GM19467 (cell line): ENCODE data around the gene TRIM41.
A peak's percentile ranks its signal among the peaks of the same experiment; 100 is the strongest.
"Not testable (repeated sequence)": the region's sequence is repeated elsewhere in the genome, so short reads cannot be mapped to it uniquely, and the experiment has no call there.

Experiments used
- ATAC-seq: cut with Tn5 transposase; IDR thresholded peaks from one replicate; pipeline ENCODE4 v1.9.1; 2021; ENCODE audit warnings: mild to moderate bottlenecking, moderate library complexity; ENCODE audit not compliant: unreplicated experiment

TRIM41 gene

DNA sequence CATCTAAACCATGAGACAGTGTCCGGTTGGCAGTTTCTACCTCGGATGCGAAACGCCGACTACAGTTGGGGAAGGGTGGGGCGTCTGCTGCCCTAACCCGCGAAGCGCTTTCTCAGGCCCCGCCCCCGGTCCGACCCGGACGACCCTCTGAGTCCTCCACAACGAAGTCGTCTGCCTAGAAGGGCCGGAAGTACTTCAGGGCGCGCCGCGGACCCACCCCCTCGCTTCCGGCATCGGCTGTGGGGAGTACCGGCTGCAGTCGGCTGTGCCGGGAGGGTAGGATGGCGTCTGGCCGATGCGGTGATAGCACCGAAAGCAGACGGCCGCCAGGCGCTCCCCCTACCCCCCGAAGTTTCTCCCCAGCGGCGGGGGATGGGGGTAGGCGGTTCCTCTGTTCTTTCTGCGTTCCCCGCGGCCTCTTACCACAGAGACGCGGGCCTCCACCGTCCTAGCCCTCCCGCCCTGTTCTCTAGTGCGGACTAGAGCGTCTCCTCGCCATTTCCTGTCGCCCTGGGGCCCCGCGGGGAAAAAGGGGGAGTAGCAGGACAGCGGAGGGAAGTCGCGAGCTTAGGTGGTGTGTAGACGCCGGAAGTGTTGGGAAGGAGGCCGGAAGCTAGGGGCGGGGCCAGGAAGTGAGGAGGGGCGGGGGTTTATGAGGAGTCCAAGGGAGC is at the start of gene TRIM41:
TRIM41 (plus strand) TSS at position 224 of the 671 bp plus-strand sequence. CDS start 719 bp downstream, outside the sequence.
- peak; percentile 62 for ATAC-seq

DNA sequence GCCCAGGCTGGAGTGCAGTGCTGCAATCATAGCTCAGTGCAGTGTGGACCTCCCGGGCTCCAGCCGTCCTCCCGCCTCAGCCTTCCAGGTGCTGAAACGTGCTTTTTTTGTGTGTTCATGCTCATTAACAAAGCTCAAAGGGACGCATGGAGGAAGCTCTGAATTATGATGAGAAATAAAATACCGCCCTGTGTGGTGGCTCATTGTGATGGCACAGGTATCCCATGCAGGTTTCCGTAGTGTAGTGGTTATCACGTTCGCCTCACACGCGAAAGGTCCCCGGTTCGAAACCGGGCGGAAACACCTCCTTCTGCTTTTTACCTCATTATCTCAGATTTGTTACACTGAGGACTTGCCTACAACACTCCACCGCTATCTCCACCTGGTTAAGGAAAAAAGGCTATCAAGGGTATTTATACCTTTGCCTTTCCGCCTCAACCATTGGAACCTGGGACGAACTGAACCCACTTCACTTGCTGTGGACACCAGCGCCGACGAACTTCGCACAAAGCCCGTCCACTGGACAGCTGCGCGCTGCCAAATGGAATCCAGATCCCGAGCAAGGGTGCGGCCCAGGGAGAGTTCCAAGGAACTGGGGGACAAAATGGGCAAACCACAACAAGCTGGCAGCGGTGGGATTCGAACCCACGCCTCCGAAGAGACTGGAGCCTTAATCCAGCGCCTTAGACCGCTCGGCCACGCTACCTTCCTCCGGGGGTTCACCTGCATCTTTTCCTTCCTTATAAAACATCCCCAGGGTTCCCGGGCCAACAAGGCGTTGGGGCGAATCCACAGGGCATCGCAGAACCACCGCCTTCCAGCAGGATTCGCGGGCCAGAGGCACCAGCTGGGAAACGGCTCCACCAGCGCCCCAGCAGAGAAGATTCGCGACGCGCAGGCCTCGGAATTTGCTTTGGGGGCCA is 49.4 kb upstream of the TRIM41 start:
- peak; percentile 52 for ATAC-seq

DNA sequence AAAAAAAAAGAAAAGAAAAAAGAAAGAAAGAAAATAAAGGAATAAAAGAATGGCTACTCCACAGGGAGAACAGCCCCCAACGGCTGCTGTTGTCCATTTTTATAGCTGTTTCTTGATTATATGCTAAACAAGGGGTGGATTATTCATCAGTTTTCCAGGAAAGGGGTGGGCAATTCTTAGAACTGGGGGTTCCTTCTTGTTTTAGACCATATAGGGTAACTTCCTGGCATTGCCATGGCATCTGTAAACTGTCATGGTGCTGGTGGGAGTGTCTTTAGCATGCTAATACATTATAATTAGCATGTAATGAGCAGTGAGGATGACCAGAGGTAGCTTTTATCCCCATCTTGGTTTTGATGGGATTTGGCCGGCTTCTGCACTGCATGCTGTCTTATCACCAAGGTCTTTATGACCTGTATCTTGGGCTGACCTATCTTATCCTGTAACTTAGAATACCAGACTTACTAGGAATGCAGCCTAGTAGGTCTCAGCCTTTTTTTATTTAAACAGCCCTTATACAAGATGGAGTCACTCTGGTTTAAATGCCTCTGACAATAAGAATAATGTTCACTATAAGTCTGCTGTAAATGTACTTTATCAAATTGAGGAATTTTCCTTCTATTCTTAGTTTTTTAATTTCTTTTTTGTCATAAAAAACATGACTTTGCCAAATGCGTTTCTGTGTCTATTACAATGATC is 46.7 kb upstream of the TRIM41 start:
- no peak for ATAC-seq

DNA sequence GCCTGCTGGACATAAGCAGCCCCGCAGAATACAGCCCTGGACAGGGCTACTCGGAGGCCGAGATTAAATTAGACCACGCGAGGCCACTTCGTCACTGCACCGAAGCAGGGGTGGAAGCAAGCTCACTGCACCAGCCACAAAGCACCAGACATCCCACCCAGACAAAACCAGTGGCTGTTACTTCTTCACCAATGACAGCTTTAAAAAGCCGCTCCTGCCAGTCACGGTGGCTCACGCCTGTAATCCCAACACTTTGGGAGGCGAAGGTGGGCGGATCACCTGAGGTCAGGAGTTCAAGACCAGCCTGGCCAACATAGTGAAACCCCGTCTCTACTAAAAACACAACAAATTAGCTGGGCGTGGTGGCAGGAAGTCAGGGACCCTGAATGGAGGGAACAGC is 45.5 kb upstream of the TRIM41 start:
- not testable (repeated sequence) for ATAC-seq

DNA sequence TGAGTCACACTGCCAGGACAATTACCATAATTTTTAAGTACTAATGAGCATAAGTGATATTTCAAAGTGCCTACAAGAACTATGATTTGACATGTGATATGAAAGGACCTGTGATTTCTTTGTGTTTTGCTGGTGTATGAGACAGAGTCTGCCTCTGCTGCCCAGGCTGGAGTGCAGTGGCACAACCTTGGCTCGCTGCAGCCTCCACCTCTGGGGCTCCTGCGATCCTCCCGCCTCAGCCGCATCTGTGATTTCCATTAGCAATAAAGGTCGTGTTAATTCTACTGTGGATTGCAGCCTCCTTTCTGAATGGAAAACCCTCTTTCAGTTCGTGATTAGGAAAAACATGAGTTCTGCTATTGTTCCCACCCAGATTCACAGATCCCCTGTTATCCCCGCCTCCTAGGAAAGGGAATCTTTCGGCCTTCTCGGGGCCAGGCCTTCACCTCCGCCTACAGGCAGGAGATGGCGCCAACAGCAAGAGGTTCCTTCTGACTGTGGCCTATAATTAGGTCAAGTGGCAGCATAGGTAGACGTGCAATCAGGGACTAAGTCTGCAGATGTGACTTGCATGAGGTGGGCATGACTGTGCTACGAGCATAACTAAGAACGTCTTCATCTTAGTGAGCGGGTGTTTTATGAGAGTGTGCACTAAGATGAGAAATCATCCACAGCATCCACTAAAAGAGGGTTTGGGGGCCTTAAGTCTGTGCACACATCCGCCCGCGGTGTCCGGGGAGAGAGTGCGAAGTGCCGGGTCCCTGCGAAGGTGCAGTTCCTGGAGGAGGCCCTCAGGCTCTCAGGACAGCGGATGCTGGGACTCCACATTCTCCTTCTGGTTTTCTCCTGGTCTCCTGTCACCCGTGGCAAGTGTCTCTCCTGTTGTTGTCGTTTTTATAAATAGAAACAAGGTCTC is 41.2 kb upstream of the TRIM41 start:
- ATAC-seq, result peak; percentile 40

DNA sequence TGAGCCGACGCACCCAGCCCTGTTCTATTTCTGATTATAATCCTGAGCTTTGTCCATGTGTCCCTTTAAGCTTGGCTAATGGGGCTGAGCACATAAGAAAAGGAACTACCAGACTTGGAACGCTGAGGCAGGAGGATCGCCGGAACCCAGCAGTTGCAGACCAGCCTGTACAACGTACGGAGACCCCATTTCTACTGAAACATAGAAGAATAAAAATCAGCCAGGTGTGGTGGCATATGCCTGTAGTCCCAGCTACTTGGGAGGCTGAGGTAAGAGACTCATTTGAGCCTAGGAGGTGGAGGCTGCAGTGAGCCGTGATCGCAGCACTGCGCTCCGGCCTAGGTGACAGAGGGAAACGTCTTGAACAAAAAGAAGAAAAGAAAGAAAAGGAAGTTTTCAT is 40.4 kb upstream of the TRIM41 start:
- ATAC-seq, result no peak

DNA sequence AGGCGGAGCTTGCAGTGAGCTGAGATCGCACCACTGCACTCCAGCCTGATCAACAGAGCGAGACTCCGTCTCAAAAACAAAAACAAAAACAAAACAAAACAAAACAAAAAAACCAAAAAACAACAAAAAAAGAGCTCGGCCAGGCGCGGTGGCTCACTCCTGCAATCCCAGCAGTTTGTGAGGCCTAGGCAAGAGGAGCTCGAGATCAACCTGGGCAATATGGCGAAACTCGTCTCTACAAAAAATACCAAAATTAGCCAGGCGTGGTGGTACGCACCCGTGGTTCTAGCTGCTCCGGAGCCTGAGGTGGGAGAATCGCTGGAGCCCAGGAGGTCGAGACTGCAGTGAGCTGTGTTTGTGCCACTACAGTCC is 38.2 kb upstream of the TRIM41 start:
- no peak for ATAC-seq

DNA sequence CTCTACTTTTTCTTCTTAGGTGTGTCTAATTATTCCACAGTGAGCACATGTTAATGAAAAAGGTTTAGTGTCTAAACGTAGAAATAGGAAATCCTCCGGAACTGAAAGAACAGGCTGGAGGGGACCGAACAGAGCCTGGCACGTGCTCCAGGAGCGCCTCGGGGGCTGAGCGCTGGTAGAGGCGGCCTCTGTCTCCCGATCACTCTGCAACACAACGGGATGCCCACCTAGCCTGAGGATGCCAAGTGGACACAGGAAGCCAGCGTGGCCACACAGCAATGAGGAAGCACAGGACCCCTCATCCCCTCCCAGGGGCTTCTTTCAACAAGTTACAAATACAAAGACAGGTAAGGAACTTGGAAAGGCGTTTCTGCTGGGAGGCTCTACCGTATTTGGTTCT is 37.5 kb upstream of the TRIM41 start:
- no peak for ATAC-seq

DNA sequence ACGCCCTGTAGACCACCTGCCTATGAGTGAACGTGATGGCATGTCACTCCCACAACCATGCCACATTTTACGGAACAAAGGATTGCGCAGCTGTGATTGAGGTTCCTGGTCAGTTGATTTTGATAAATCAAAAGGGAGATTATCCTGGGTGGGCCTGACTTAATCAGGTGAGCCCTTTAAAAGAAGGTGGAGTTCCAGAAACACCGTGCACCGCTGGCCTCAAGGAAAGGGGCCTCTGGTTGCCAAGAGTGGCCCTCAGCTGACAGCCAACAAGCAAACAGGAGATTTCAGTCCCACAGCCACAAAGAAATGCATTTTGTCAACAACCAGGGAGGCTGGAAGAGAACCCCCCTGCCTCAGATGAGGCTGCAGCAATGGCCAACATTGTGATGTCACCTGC is 37.1 kb upstream of the TRIM41 start:
- no peak for ATAC-seq

DNA sequence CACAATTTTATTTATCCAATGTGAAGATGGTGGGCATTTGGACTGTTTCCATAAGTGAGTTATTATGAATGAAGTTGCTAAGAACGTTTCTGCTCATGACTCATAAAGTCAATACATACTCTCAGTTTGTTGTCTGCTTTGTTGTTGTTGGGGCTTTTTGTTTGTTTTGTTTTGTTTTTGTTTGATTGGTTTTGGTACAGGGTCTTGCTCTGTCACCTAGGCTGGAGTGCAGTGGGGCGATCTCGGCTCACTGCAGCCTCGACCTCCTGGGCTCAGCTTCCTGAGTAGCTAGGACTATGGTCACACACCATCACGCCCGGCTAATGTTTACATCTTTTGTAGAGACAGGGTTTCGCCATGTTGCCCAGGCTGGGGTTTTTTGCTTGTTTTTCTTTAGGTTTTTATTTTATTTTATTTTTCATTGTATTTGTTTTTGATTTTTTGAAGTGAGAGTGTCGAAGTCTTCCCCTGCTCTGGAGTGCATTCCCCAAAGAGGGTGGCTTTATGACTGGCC is 36.0 kb upstream of the TRIM41 start:
- ATAC-seq, result no peak

DNA sequence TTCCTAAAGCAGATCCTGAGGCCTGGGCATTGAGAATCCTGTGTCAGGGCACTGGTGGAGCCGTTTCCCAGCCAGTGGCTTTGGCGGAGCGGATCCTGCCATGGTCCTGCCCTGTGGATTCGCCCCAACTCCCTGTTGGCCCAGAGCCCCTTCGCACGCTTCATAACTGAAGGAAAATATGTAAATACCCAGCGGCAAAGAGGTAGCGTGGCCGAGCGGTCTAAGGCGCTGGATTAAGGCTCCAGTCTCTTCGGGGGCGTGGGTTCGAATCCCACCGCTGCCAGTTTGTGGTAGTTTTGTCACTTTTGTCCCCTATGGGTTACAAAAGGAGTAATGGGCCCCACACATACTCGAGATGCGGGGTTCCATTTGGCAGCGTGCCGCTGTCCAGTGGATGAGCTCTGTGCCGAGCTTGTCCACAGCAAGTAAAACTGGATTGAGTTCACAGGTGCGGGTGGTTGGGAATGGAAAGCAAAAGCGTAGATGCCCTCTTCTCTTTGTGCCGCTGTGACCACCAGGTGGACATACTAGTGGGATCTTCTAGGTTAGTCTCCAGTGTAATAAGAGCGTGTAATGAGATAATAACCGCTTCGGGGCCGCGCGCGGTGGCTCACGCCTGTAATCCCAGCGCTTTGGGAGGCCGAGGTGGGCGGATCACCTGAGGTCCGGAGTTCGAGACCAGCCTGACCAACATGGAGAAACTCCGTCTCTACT is 35.4 kb upstream of the TRIM41 start:
- no peak for ATAC-seq

DNA sequence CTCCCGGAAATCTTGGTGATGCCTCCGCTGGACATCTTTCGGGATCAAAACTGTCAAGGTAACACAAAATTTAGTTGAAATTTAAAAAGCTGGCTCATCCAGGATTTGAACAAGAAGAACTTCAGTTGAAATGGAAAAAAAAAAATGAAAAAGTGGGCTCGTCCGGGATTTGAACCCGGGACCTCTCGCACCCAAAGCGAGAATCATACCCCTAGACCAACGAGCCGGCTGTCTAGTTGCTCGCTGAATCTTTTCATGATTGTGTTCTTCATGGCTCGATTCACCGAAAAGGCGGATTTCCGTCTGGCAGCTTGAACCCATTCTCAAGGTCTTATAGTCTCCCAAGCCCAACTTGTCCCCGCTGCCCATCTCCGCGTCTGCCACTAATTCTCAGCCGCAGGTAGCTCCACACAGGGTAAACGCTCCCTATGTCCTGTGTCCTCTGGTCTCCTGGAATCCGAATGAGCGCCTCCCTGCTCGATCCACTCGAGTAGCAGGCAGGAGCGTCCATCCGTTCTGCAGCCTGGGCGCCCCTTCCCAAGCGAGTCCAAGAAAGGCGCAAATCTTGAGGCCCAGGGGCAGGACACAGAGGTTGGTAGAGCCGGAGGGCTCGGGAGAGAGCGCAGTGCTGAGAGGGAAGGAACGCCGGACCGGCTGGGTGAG is 34.2 kb upstream of the TRIM41 start:
- no peak for ATAC-seq

DNA sequence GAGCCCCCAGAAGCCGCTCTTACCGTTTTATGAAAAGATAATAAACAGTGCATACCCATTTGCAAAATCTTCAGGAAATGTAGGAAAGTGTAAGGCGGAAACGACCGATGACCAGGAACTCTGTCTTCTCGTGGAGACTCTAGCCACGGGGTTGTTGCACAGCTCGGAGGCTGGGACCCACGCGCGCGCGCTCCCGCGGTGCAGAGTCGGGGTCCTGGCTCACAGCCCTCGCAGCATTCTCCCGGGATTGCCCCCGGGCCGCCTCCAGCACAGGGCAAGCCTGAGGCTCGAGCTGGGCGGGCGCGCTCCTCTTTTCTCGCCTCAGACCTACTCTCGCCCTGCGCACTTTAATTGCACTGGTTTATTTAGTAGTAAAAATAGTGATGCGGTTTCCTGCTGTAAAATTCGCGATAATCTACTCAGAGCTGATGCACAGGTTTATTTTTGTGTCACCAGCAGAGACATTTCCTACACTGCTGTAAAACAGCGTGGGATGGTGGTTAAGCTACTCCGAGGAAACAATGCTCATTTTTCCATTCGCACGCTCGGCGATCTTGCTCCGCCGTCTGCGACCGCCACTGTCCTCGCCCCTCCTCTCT is 33.6 kb upstream of the TRIM41 start:
- no peak for ATAC-seq

DNA sequence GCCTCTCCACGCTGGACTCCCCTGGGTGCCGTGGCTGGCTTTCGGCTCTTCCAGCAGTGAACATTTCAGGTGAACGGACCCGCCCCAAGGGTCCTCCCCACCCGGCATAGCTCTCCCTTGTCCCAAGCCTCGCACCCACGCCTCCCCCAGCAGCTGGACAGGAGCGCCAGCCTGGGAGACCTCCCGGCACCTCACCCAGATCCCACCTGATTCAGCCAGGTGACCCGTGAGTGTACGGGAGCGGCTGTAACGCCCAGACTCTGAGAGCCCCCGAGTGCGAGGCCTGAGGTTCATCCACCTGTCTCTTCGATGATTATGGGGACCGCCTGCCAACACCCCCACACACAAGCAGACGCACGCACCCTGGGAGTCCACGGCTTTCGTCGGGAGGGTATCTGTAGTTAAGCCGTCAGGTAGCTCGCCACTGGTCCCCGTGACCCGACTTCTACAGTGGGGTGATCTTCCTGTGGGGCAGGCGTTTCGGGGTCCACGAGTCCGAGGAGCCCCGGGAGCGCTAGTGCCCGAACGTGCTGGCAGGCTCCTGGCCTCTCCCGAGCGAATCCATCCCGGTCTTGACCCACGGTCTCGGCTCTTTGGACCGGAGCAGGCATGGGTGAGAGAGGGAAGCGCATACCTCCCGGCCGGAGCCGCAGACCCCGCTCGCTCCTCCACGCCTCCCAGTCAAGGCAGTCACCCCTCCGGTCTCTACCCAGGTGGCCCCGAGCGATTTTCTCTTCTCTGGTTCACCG is 32.9 kb upstream of the TRIM41 start:
- no peak for ATAC-seq

DNA sequence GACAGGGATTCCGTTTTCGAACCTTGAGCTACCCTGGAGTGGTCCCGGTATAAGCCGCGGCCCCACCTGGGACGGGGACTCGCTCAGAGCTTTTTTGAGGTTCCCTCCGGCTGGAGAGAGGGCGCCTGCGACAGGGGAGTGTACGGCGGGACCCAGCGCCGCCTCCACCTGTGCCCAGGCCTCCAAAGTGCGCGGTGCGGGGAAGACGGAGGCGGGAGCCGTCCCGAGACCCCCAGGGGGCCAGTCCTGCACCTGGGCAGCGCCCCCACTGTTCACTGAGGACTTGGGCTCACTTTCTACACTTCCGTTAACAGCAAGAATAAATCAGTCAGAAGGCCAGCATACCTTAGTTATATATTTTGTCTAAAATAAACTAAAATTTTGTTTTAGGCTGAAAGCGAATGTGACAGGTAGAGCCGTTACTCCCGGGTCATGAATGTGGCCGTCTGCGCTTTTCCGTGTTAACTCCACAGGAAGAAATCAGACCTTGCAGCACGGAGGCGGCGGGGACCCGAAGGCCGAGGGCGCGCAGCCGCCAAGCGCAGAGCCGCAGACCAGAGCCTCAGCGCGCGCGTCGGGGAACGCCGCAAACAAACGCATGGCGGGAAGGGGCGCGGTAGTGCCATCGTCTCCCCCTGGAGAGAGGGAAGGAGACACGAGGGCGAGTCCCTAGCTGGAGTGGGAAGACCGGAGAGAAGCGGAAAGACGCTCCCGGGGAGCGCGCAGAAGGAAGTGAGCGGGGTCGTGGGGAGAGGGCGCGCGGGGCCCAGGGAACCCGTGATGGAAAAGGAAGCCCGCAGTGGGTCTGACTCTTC is 32.2 kb upstream of the TRIM41 start:
- ATAC-seq, result no peak

DNA sequence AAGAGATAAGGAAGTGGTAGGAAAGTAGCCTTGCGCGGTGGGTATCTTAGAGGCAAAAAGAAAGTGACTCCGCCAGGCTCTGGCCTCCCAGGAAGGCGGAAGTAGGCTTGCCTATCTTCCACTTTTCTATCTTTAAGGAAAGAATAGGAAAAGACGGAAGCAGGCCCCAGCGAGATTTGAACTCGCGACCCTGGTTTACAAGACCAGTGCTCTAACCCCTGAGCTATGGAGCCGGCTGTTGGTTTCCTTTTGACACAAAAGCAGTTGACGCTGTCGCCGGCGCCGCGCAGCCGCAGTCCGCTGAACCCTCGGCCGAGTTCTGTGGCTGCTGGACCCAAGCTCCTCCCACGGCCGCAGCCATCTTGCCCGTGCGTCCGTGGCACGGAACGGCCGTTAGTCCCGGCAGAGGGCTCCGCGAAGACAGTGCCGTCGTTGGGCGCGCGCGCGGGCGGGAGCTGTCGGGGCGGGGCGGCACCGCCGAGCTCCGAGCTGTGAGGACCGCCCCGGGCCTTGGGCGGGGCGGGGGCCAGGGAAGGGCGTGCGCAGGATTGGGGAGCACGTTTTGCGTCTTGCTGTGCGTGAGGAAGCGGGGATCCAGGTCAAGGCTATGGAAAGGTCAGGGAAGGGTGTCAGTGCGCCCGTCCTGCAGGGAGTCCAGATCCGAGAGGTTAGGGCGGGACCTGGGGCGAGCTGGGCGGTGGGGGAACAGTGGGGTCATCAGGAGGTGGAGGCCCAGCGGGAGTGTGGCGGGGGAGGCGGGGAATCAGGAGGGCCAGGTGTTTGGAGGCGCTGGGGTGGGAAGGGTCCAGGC is 31.4 kb upstream of the TRIM41 start:
- ATAC-seq, result peak; percentile 57
